Caco-2 (cell line): ENCODE data around the gene TECR. TPM values are rescaled to one million over a fixed set of nuclear protein-coding genes. Genes with fewer than 3 reads are reported as not detected.
"Not testable (repeated sequence)": the region's sequence is repeated elsewhere in the genome, so short reads cannot be mapped to it uniquely, and the experiment has no call there.

Experiments
- BruUV-seq: library from RNA; stranded (reverse); fragments of 400-500 nt; replicated peaks from 2 replicates; lab custom pipeline; 2021; lab: Mats Ljungman, UMichigan
- CTCF ChIA-PET: fragments of 300-600 bp; sonication (Branson Sonifier 250); formaldehyde crosslinking; loops from one replicate; lab custom pipeline; 2022; ENCODE audit warnings: antibody characterized with exemption; lab: Charles Lee
- POLR2A ChIA-PET: fragments of 300-600 bp; sonication (Branson Sonifier 250); formaldehyde crosslinking; loops from one replicate; lab custom pipeline; 2022; ENCODE audit warnings: antibody characterized with exemption; lab: Charles Lee
- DNase-seq, 2 experiments: peaks; one replicate each; pipeline versions ENCODE4 v3.0.0 to v3.0.0-alpha.2; 2020 to 2022
- H3K27me3 ChIP-seq: replicated peaks from 2 replicates; pipeline ENCODE4 v1.6.0; 2011; ENCODE audit warnings: low read length; ENCODE audit not compliant: control insufficient read depth, insufficient read depth
- H3K36me3 ChIP-seq: 2 replicates; pipeline ENCODE4 v1.5.1; 2011; ENCODE audit warnings: low read length; ENCODE audit not compliant: control insufficient read depth, insufficient read depth
- H3K4me1 ChIP-seq: fragments of 250-450 bp; sonication (Bioruptor Pico); 2 replicates; pipeline ENCODE4 v1.5.1; 2020; ENCODE audit warnings: mild to moderate bottlenecking
- H3K4me3 ChIP-seq: 2 replicates; pipeline ENCODE4 v1.5.1; 2011; ENCODE audit warnings: low read depth, mild to moderate bottlenecking, control low read depth, low read length
- H3K9me3 ChIP-seq: fragments of 250-450 bp; sonication (Bioruptor Pico); 2 replicates; pipeline ENCODE4 v1.5.1; 2020; ENCODE audit warnings: mild to moderate bottlenecking, moderate library complexity
- H3K27ac Mint-ChIP-seq: one replicate; pipeline ENCODE4 v1.8.0; 2022; ENCODE audit warnings: mixed read lengths; ENCODE audit not compliant: unreplicated experiment
- H3K27me3 Mint-ChIP-seq: one replicate; pipeline ENCODE4 v1.8.0; 2022; ENCODE audit warnings: mixed read lengths; ENCODE audit not compliant: insufficient read depth, unreplicated experiment
- H3K36me3 Mint-ChIP-seq: one replicate; pipeline ENCODE4 v1.8.0; 2022; ENCODE audit warnings: mild to moderate bottlenecking, mixed read lengths; ENCODE audit not compliant: insufficient read depth, unreplicated experiment
- H3K4me1 Mint-ChIP-seq: one replicate; pipeline ENCODE4 v1.8.0; 2022; ENCODE audit warnings: low read depth, mixed read lengths; ENCODE audit not compliant: unreplicated experiment
- H3K4me3 Mint-ChIP-seq: one replicate; pipeline ENCODE4 v1.8.0; 2022; ENCODE audit warnings: mild to moderate bottlenecking, moderate library complexity, mixed read lengths; ENCODE audit not compliant: unreplicated experiment
- H3K9me3 Mint-ChIP-seq: one replicate; pipeline ENCODE4 v1.8.0; 2022; ENCODE audit warnings: mixed read lengths; ENCODE audit not compliant: unreplicated experiment
- intact Hi-C: fragments of 100-400 bp; cut with micrococcal nuclease; formaldehyde crosslinking; loops from one replicate; pipeline ENCODE4 v1.10.0; 2022; ENCODE audit not compliant: unreplicated experiment
- total RNA-seq: library from RNA; stranded (reverse); gene quantifications from 2 replicates; pipeline ENCODE4 v1.2.3, GENCODE V29; 2022
- TF ChIP-seq, protein P1 (sequence below), 2 experiments: fragments of 200-600 bp in 1 of 2; IDR thresholded peaks; 1 replicate in 1 of 2; 2 replicates in 1 of 2; pipeline versions ENCODE4 v1.5.1 to v1.8.0; 2011 to 2022; ENCODE audit warnings: antibody characterized with exemption in 1 of 2, control low read depth in 1 of 2, inconsistent platforms in 1 of 2, low read depth in 1 of 2, low read length in 1 of 2, mild to moderate bottlenecking in 1 of 2, moderate library complexity in 1 of 2; ENCODE audit not compliant: insufficient read depth in 1 of 2, severe bottlenecking in 1 of 2, unreplicated experiment in 1 of 2

TECR gene
- total RNA-seq, 1 experiment from 2014 or later = 300 TPM

DNA sequence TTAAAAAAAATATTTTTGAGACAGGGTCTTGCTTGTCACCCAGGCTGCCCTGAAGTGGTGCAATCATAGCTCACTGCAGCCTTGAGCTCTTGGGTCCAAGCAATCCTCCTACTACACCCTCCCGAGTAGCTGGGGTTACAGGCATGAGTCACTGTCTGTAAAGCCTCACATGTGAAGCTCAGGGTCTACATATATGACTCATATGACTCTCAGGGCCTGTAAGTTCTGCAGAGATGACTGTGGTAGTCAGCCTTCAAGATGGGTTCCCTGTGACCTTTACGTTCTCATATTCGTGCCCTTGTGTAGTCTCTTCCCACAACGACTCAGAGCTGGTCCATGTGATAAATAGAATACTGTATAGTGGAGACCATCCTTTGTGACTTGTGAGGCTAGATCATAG lies 60.0 kb downstream of the TECR start:
- H3K4me1 ChIP-seq, CTCF ChIA-PET, H3K4me1 Mint-ChIP-seq, H3K27ac Mint-ChIP-seq, DNase-seq, intact Hi-C loops, H3K9me3 Mint-ChIP-seq, H3K9me3 ChIP-seq, POLR2A ChIA-PET, H3K36me3 ChIP-seq, H3K4me3 Mint-ChIP-seq, H3K36me3 Mint-ChIP-seq, H3K27me3 ChIP-seq, H3K4me3 ChIP-seq, H3K27me3 Mint-ChIP-seq, BruUV-seq: not testable (repeated sequence)

DNA sequence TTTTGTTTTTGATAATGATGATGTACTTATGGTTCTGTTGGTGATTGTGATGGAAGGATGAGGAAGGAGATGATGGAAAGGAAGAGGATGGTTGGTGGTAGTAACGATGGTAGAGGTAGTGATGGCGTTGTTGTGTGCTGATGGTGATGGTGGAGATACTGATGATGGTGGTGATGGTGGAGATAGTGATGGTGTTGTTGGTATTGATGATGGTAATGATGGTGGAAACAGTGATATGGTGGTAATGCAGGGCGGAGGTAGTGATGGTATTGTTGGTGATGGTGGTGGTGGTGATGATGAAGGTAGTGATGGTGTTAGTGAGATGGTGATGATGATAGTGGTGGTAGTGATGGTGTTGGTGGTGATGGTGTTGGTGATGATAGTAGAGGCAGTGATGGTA lies 66.2 kb downstream of the TECR start:
- Histone ChIP-seq H3K4me1 (no peaks in the 10 kb centered on the region), H3K27me3 (no peaks in the 10 kb centered on the region), H3K36me3 (no peaks in the 10 kb centered on the region), H3K4me3 (no peak overlapping the region), H3K9me3 (peaks cover 3% of the 10 kb centered on the region; the same call in 1 of the 2 replicates)
- Mint-ChIP-seq H3K27me3 (peaks cover 9% of the 10 kb centered on the region), H3K36me3 (no peaks in the 10 kb centered on the region), H3K4me3 (no peak overlapping the region), H3K9me3 (peaks cover 24% of the 10 kb centered on the region), H3K4me1 (no peaks in the 10 kb centered on the region), H3K27ac (no peak overlapping the region)
- BruUV-seq = no TSS peak
- DNase-seq = no peak
- intact Hi-C loops = no loop called here
- TF ChIP-seq, protein P1, sequence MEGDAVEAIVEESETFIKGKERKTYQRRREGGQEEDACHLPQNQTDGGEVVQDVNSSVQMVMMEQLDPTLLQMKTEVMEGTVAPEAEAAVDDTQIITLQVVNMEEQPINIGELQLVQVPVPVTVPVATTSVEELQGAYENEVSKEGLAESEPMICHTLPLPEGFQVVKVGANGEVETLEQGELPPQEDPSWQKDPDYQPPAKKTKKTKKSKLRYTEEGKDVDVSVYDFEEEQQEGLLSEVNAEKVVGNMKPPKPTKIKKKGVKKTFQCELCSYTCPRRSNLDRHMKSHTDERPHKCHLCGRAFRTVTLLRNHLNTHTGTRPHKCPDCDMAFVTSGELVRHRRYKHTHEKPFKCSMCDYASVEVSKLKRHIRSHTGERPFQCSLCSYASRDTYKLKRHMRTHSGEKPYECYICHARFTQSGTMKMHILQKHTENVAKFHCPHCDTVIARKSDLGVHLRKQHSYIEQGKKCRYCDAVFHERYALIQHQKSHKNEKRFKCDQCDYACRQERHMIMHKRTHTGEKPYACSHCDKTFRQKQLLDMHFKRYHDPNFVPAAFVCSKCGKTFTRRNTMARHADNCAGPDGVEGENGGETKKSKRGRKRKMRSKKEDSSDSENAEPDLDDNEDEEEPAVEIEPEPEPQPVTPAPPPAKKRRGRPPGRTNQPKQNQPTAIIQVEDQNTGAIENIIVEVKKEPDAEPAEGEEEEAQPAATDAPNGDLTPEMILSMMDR (IDR thresholded peaks at IDR 0.05; ENCODE audit: insufficient read depth in 1 of 2, low read depth in 1 of 2, low read length in 1 of 2, severe bottlenecking in 1 of 2, unreplicated experiment in 1 of 2) = no peak
- CTCF ChIA-PET = no interaction called here
- POLR2A ChIA-PET = no interaction called here

DNA sequence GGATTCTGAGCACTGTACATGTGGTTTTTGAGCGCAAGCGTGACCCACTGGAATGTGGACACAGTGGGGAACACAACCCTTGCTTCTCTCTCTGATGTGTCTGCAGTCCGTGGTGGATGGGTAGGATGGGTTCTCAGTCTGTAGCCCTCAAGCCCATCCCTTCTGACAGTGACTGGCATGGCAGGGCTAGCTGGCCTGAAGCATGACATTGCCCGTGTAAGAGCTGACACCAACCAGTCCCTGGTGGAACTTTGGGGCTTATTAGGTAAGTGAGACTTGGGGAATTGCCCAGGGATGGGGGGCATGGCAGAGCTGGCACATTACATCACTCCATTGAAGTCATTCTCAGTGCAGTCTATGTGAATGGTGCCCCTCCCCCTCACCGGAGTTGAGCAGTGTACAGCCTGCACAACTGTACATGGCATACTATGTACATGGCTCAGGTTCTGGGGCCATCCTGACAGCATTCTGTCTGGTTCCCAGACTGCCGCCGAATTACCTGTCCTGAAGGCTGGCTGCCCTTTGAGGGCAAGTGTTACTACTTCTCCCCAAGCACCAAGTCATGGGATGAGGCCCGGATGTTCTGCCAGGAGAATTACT lies 70.3 kb downstream of the TECR start:
- Histone ChIP-seq H3K4me1 (no peaks in the 10 kb centered on the region), H3K27me3 (no peaks in the 10 kb centered on the region), H3K9me3 (peaks cover 3% of the 10 kb centered on the region; the same call in 1 of the 2 replicates), H3K36me3 (no peaks in the 10 kb centered on the region), H3K4me3 (no peak overlapping the region)
- BruUV-seq = no TSS peak
- Mint-ChIP-seq H3K27me3 (peaks cover 6% of the 10 kb centered on the region), H3K9me3 (peaks cover 24% of the 10 kb centered on the region), H3K36me3 (no peaks in the 10 kb centered on the region), H3K27ac (no peak overlapping the region), H3K4me1 (no peaks in the 10 kb centered on the region), H3K4me3 (no peak overlapping the region)
- DNase-seq = no peak
- TF ChIP-seq, protein P1 (IDR thresholded peaks at IDR 0.05; ENCODE audit: insufficient read depth in 1 of 2, low read depth in 1 of 2, low read length in 1 of 2, severe bottlenecking in 1 of 2, unreplicated experiment in 1 of 2) = no peak
- CTCF ChIA-PET = no interaction called here
- intact Hi-C loops = no loop called here
- POLR2A ChIA-PET = no interaction called here
